ENCODE measurements around the gene ACAD11. TPM values are rescaled to one million over a fixed set of nuclear protein-coding genes. Genes with fewer than 3 reads are reported as not detected.

ACAD11 gene
- total RNA-seq, 3 donors from 2014 or later (not counting 1 experiment from before 2014, with no cell fraction given): 15.8 to 30.6 (median 25.2) TPM

DNA sequence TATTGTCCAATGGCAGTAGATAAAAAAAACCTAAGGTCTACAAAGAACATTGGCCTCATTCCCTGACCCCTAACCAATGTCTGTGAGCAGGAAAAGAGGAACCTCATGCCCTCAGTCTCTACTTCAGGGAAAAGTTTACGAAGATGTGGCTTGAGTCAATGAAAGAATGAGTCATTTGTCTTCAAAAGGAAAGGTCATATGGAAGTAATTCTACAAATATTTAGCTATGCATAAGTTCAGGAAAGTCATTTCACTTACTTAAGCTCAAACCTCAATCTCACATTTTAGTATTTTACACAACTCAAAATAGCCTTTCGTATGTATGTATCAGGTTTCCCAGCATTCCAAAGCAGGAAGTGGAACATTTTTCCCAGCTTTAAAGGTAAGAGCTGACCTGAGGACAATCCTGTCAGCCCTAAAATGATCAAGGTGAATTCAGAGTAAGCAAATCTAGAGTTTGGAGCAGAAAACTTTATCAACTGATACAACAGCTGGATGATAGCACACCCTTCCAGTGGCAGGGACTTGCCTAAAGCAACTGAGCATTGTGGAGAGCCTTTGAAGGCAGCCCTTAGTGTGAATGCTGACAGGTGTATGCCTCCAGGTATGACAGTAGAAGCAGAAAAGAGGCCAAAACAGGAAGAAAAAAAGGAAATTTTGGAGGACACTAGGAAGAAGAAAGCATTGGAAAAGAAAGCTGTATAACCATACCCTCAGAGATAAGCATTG lies 116.4 kb downstream of the ACAD11 start:
- WGBS (ENCODE audit: insufficient coverage): 84% methylated on average over 1 of the region's 2 CpGs
- ATAC-seq (no peak), DNase-seq (no peak)
- Mint-ChIP-seq H3K27ac (peak overlapping the region in 1 of 2 donors; percentile 18), H3K36me3 (peaks cover 14% of the 10 kb centered on the region), H3K4me3 (no peak overlapping the region), H3K4me1 (no peaks in the 10 kb centered on the region), H3K9me3 (no peaks in the 10 kb centered on the region), H3K27me3 (ENCODE audit: low read depth in 2 of 2) (no peaks in the 10 kb centered on the region)
- no peak for TF ChIP-seq CTCF (IDR thresholded peaks at IDR 0.05)
- Histone ChIP-seq H3K9me3 (ENCODE audit: control insufficient read depth, insufficient read depth, low read length) (no peaks in the 10 kb centered on the region), H3K4me1 (ENCODE audit: control insufficient read depth, insufficient read depth, low read length) (no peaks in the 10 kb centered on the region), H3K4me3 (ENCODE audit: low read length) (no peak overlapping the region), H3K36me3 (ENCODE audit: control insufficient read depth, insufficient read depth, low read length) (peaks cover 30% of the 10 kb centered on the region), H3K27me3 (ENCODE audit: control insufficient read depth, insufficient read depth, low read length) (no peaks in the 10 kb centered on the region), H3K27ac (ENCODE audit: low read length) (no peak overlapping the region)
- intact Hi-C loops (cut with micrococcal nuclease): no loop called here

GRCh38 chr3:132542577-132542976 lies 117.0 kb downstream of the ACAD11 start:
- Histone ChIP-seq H3K4me3 (ENCODE audit: low read length) (no peak overlapping the region), H3K36me3 (ENCODE audit: control insufficient read depth, insufficient read depth, low read length) (peaks cover 36% of the 10 kb centered on the region), H3K4me1 (ENCODE audit: control insufficient read depth, insufficient read depth, low read length) (no peaks in the 10 kb centered on the region), H3K27me3 (ENCODE audit: control insufficient read depth, insufficient read depth, low read length) (no peaks in the 10 kb centered on the region), H3K9me3 (ENCODE audit: control insufficient read depth, insufficient read depth, low read length) (no peaks in the 10 kb centered on the region), H3K27ac (ENCODE audit: low read length) (no peak overlapping the region)
- Mint-ChIP-seq H3K9me3 (no peaks in the 10 kb centered on the region), H3K27ac (peak overlapping the region in 1 of 2 donors; percentile 18), H3K4me1 (no peaks in the 10 kb centered on the region), H3K27me3 (ENCODE audit: low read depth in 2 of 2) (no peaks in the 10 kb centered on the region), H3K36me3 (peaks cover 14% of the 10 kb centered on the region), H3K4me3 (no peak overlapping the region)
- no peak for TF ChIP-seq CTCF (IDR thresholded peaks at IDR 0.05)
- intact Hi-C loops (cut with micrococcal nuclease): no loop called here
- no CpG with 5 or more reads among the region's 2 CpGs for WGBS (ENCODE audit: insufficient coverage)
- no peak for ATAC-seq
- DNase-seq: no peak

DNA sequence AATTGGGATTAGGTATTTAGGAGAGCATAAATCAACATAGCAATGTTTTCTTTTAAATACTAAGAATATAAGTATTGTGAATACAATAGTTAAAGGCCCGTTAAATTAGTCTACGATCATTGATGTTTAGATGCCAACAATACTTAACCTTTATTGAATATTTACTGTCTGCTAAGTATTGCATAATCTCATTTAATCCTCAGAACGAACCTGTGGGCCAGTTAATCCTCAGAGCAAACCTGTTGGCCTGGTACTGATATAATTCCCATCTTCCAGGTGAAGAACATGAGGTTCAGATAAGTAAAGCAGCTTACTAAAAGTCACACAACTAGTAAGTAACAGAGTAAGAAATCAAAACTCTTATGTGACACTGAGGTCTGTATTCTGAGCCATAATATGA lies 119.9 kb downstream of the ACAD11 start:
- Mint-ChIP-seq H3K4me1 (peaks cover 4 to 5% of the 10 kb centered on the region in 2 donors), H3K4me3 (no peak overlapping the region), H3K27me3 (ENCODE audit: low read depth in 2 of 2) (no peaks in the 10 kb centered on the region), H3K36me3 (peaks cover 14% of the 10 kb centered on the region), H3K9me3 (no peaks in the 10 kb centered on the region), H3K27ac (no peak overlapping the region)
- TF ChIP-seq CTCF (IDR thresholded peaks at IDR 0.05): no peak
- intact Hi-C loops (cut with micrococcal nuclease): no loop called here
- Histone ChIP-seq H3K9me3 (ENCODE audit: control insufficient read depth, insufficient read depth, low read length) (no peaks in the 10 kb centered on the region), H3K4me1 (ENCODE audit: control insufficient read depth, insufficient read depth, low read length) (no peaks in the 10 kb centered on the region), H3K27me3 (ENCODE audit: control insufficient read depth, insufficient read depth, low read length) (no peaks in the 10 kb centered on the region), H3K27ac (ENCODE audit: low read length) (no peak overlapping the region), H3K36me3 (ENCODE audit: control insufficient read depth, insufficient read depth, low read length) (peaks cover 46% of the 10 kb centered on the region), H3K4me3 (ENCODE audit: low read length) (no peak overlapping the region)
- no peak for ATAC-seq
- 89% methylated on average over 3 of the region's 3 CpGs for WGBS (ENCODE audit: insufficient coverage)
- DNase-seq: no peak

DNA sequence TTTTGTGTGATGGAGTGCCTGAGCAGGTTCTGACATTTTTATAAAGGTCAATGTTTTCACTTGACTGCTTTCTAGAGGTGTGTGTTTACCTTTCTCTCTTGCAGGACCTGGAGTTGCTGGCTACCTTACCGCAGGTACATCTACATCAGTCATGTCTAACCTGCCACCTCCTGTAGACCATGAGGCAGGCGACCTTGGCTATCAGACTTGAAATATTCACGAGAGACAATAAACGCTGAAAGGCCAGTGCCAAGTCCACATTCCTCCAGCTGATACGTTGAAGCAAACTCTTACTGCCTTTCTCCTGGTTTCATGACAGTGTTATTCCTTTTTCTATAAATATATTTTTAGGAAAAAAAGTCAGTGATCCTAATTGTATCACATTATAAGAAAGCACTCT lies 121.5 kb downstream of the ACAD11 start:
- H3K27me3 Mint-ChIP-seq (ENCODE audit: low read depth in 2 of 2): no peaks in the 10 kb centered on the region
- H3K9me3 Mint-ChIP-seq: no peaks in the 10 kb centered on the region

More for the DNA sequence above, 121.5 kb downstream of the ACAD11 start:
- H3K27ac Mint-ChIP-seq: no peak overlapping the region
- Histone ChIP-seq H3K27me3 (ENCODE audit: control insufficient read depth, insufficient read depth, low read length) (no peaks in the 10 kb centered on the region), H3K36me3 (ENCODE audit: control insufficient read depth, insufficient read depth, low read length) (peaks cover 48% of the 10 kb centered on the region), H3K4me1 (ENCODE audit: control insufficient read depth, insufficient read depth, low read length) (no peaks in the 10 kb centered on the region), H3K27ac (ENCODE audit: low read length) (no peak overlapping the region), H3K4me3 (ENCODE audit: low read length) (no peak overlapping the region), H3K9me3 (ENCODE audit: control insufficient read depth, insufficient read depth, low read length) (no peaks in the 10 kb centered on the region)
- peaks cover 14% of the 10 kb centered on the region for H3K36me3 Mint-ChIP-seq
- no peak overlapping the region for H3K4me3 Mint-ChIP-seq
- ATAC-seq (no peak), DNase-seq (no peak)
- TF ChIP-seq CTCF (IDR thresholded peaks at IDR 0.05): no peak
- H3K4me1 Mint-ChIP-seq: peaks cover 4 to 5% of the 10 kb centered on the region in 2 donors
- intact Hi-C loops (cut with micrococcal nuclease): no loop called here
- WGBS (ENCODE audit: insufficient coverage): 98% methylated on average over 4 of the region's 5 CpGs

Measured in natural killer cell (primary cell).